SKM-1 treated with dmso at 0.1 percent for 144 hours (cell line): Measurements from ENCODE around the gene ZNF674.
"Not testable (repeated sequence)": the region's sequence is repeated elsewhere in the genome, so short reads cannot be mapped to it uniquely, and the experiment has no call there.

Source experiments
- DNase-seq: peaks from one replicate; lab custom pipeline; 2025; ENCODE audit not compliant: unreplicated experiment; lab: John Stamatoyannopoulos, UW

The ZNF674 gene

GRCh38 chrX:46478634-46479033, 66.6 kb downstream of the ZNF674 start:
- DNase-seq: not testable (repeated sequence)

GRCh38 chrX:46477435-46477834, 67.8 kb downstream of the ZNF674 start:
- DNase-seq: no peak

- no peak for DNase-seq
These were observed 80.0 kb downstream of the ZNF674 start for GRCh38 chrX:46465203-46465602.

GRCh38 chrX:46463682-46464081, 81.5 kb downstream of the ZNF674 start:
- DNase-seq: no peak

GRCh38 chrX:46461660-46462191, 83.5 kb downstream of the ZNF674 start:
- no peak for DNase-seq

- not testable (repeated sequence) for DNase-seq
These were observed 84.2 kb downstream of the ZNF674 start for GRCh38 chrX:46460801-46461659.

- DNase-seq: no peak
These were observed 85.6 kb downstream of the ZNF674 start for GRCh38 chrX:46459603-46460002.

GRCh38 chrX:46456125-46456922, 88.9 kb downstream of the ZNF674 start:
- DNase-seq: no peak
